Caco-2 (cell line): ENCODE data around the gene DAPK1. TPM values are rescaled to one million over a fixed set of nuclear protein-coding genes. Genes with fewer than 3 reads are reported as not detected.
A peak's percentile ranks its signal among the peaks of the same experiment; 100 is the strongest.

ENCODE experiments used
- BruUV-seq: library from RNA; stranded (reverse); fragments of 400-500 nt; replicated peaks from 2 replicates; lab custom pipeline; 2021; lab: Mats Ljungman, UMichigan
- CTCF ChIA-PET: fragments of 300-600 bp; sonication (Branson Sonifier 250); formaldehyde crosslinking; loops from one replicate; lab custom pipeline; 2022; ENCODE audit warnings: antibody characterized with exemption; lab: Charles Lee
- POLR2A ChIA-PET: fragments of 300-600 bp; sonication (Branson Sonifier 250); formaldehyde crosslinking; loops from one replicate; lab custom pipeline; 2022; ENCODE audit warnings: antibody characterized with exemption; lab: Charles Lee
- DNase-seq, 2 experiments: peaks; one replicate each; pipeline versions ENCODE4 v3.0.0 to v3.0.0-alpha.2; 2020 to 2022
- H3K27me3 ChIP-seq: replicated peaks from 2 replicates; pipeline ENCODE4 v1.6.0; 2011; ENCODE audit warnings: low read length; ENCODE audit not compliant: control insufficient read depth, insufficient read depth
- H3K36me3 ChIP-seq: 2 replicates; pipeline ENCODE4 v1.5.1; 2011; ENCODE audit warnings: low read length; ENCODE audit not compliant: control insufficient read depth, insufficient read depth
- H3K4me1 ChIP-seq: fragments of 250-450 bp; sonication (Bioruptor Pico); 2 replicates; pipeline ENCODE4 v1.5.1; 2020; ENCODE audit warnings: mild to moderate bottlenecking
- H3K4me3 ChIP-seq: 2 replicates; pipeline ENCODE4 v1.5.1; 2011; ENCODE audit warnings: low read depth, mild to moderate bottlenecking, control low read depth, low read length
- H3K9me3 ChIP-seq: fragments of 250-450 bp; sonication (Bioruptor Pico); 2 replicates; pipeline ENCODE4 v1.5.1; 2020; ENCODE audit warnings: mild to moderate bottlenecking, moderate library complexity
- H3K27ac Mint-ChIP-seq: one replicate; pipeline ENCODE4 v1.8.0; 2022; ENCODE audit warnings: mixed read lengths; ENCODE audit not compliant: unreplicated experiment
- H3K27me3 Mint-ChIP-seq: one replicate; pipeline ENCODE4 v1.8.0; 2022; ENCODE audit warnings: mixed read lengths; ENCODE audit not compliant: insufficient read depth, unreplicated experiment
- H3K36me3 Mint-ChIP-seq: one replicate; pipeline ENCODE4 v1.8.0; 2022; ENCODE audit warnings: mild to moderate bottlenecking, mixed read lengths; ENCODE audit not compliant: insufficient read depth, unreplicated experiment
- H3K4me1 Mint-ChIP-seq: one replicate; pipeline ENCODE4 v1.8.0; 2022; ENCODE audit warnings: low read depth, mixed read lengths; ENCODE audit not compliant: unreplicated experiment
- H3K4me3 Mint-ChIP-seq: one replicate; pipeline ENCODE4 v1.8.0; 2022; ENCODE audit warnings: mild to moderate bottlenecking, moderate library complexity, mixed read lengths; ENCODE audit not compliant: unreplicated experiment
- H3K9me3 Mint-ChIP-seq: one replicate; pipeline ENCODE4 v1.8.0; 2022; ENCODE audit warnings: mixed read lengths; ENCODE audit not compliant: unreplicated experiment
- intact Hi-C: fragments of 100-400 bp; cut with micrococcal nuclease; formaldehyde crosslinking; loops from one replicate; pipeline ENCODE4 v1.10.0; 2022; ENCODE audit not compliant: unreplicated experiment
- total RNA-seq: library from RNA; stranded (reverse); gene quantifications from 2 replicates; pipeline ENCODE4 v1.2.3, GENCODE V29; 2022
- TF ChIP-seq, protein P1 (sequence below), 2 experiments: fragments of 200-600 bp in 1 of 2; IDR thresholded peaks; 1 replicate in 1 of 2; 2 replicates in 1 of 2; pipeline versions ENCODE4 v1.5.1 to v1.8.0; 2011 to 2022; ENCODE audit warnings: antibody characterized with exemption in 1 of 2, control low read depth in 1 of 2, inconsistent platforms in 1 of 2, low read depth in 1 of 2, low read length in 1 of 2, mild to moderate bottlenecking in 1 of 2, moderate library complexity in 1 of 2; ENCODE audit not compliant: insufficient read depth in 1 of 2, severe bottlenecking in 1 of 2, unreplicated experiment in 1 of 2

The DAPK1 gene
- total RNA-seq, 1 experiment from 2014 or later = 79.2 TPM

GRCh38 chr9:87713988-87714330 is 216.3 kb downstream of the DAPK1 start:
- no peaks in the 10 kb centered on the region for H3K27me3 Mint-ChIP-seq
- peaks cover 15% of the 10 kb centered on the region for H3K36me3 Mint-ChIP-seq
- H3K4me1 ChIP-seq = no peaks in the 10 kb centered on the region; the same call in 1 of the 2 replicates
- CTCF ChIA-PET = no interaction called here
- no peaks in the 10 kb centered on the region for H3K27me3 ChIP-seq
- no peak overlapping the region for H3K27ac Mint-ChIP-seq
- intact Hi-C loops = no loop called here
- POLR2A ChIA-PET = interaction anchor here (1.4 kb wide), 1 partner anchor 12 kb away, joined by 8 read pairs; the partner anchor contains the start of gene CTSL
- no peak for DNase-seq
- H3K4me3 ChIP-seq = no peak overlapping the region
- no peaks in the 10 kb centered on the region for H3K9me3 ChIP-seq
- BruUV-seq = no TSS peak
- H3K36me3 ChIP-seq = no peaks in the 10 kb centered on the region
- no peak overlapping the region for H3K4me3 Mint-ChIP-seq
- no peaks in the 10 kb centered on the region for H3K9me3 Mint-ChIP-seq
- TF ChIP-seq, protein P1, sequence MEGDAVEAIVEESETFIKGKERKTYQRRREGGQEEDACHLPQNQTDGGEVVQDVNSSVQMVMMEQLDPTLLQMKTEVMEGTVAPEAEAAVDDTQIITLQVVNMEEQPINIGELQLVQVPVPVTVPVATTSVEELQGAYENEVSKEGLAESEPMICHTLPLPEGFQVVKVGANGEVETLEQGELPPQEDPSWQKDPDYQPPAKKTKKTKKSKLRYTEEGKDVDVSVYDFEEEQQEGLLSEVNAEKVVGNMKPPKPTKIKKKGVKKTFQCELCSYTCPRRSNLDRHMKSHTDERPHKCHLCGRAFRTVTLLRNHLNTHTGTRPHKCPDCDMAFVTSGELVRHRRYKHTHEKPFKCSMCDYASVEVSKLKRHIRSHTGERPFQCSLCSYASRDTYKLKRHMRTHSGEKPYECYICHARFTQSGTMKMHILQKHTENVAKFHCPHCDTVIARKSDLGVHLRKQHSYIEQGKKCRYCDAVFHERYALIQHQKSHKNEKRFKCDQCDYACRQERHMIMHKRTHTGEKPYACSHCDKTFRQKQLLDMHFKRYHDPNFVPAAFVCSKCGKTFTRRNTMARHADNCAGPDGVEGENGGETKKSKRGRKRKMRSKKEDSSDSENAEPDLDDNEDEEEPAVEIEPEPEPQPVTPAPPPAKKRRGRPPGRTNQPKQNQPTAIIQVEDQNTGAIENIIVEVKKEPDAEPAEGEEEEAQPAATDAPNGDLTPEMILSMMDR (IDR thresholded peaks at IDR 0.05; ENCODE audit: insufficient read depth in 1 of 2, low read depth in 1 of 2, low read length in 1 of 2, severe bottlenecking in 1 of 2, unreplicated experiment in 1 of 2) = no peak
- H3K4me1 Mint-ChIP-seq = peaks cover 9% of the 10 kb centered on the region

DNA sequence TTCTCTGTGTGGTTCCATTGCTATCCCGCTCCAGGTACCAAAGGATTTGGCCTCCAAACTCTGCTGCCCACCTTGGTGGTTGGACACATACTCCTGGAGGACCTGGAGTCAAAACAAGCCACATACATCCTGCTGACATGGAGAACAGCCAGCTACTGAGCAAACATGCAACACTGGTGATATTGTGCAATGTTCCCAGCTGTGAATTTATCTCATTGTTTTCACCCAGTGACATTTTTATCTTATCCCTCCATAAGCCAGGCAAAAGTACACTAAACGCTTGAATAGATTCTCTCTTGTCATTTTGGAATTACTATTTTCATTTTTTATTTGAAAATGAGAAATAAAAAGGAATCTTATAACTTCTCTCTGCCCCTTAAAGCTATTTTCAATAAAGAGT is 217.2 kb downstream of the DAPK1 start:
- H3K4me1 Mint-ChIP-seq = peaks cover 9% of the 10 kb centered on the region
- POLR2A ChIA-PET = interaction anchor here (1.4 kb wide), 1 partner anchor 11 kb away, joined by 8 read pairs; the partner anchor contains the start of gene CTSL
- intact Hi-C loops = no loop called here
- peaks cover 13% of the 10 kb centered on the region for H3K36me3 Mint-ChIP-seq
- BruUV-seq = no TSS peak
- peak; percentile 14 to 45 for DNase-seq
- no peaks in the 10 kb centered on the region for H3K9me3 ChIP-seq
- no peaks in the 10 kb centered on the region for H3K27me3 ChIP-seq
- no peaks in the 10 kb centered on the region; the same call in 1 of the 2 replicates for H3K4me1 ChIP-seq
- H3K27me3 Mint-ChIP-seq = no peaks in the 10 kb centered on the region
- no peak overlapping the region for H3K27ac Mint-ChIP-seq
- TF ChIP-seq, protein P1 (IDR thresholded peaks at IDR 0.05; ENCODE audit: insufficient read depth in 1 of 2, low read depth in 1 of 2, low read length in 1 of 2, severe bottlenecking in 1 of 2, unreplicated experiment in 1 of 2) = no peak
- H3K4me3 ChIP-seq = no peak overlapping the region
- H3K4me3 Mint-ChIP-seq = no peak overlapping the region
- CTCF ChIA-PET = interaction anchor here (0.6 to 1.0 kb wide), 2 partner anchors 11 to 43 kb away, joined by 3 to 5 read pairs; partner anchors contain the start of gene CTSL
- no peaks in the 10 kb centered on the region for H3K36me3 ChIP-seq
- H3K9me3 Mint-ChIP-seq = no peaks in the 10 kb centered on the region

DNA sequence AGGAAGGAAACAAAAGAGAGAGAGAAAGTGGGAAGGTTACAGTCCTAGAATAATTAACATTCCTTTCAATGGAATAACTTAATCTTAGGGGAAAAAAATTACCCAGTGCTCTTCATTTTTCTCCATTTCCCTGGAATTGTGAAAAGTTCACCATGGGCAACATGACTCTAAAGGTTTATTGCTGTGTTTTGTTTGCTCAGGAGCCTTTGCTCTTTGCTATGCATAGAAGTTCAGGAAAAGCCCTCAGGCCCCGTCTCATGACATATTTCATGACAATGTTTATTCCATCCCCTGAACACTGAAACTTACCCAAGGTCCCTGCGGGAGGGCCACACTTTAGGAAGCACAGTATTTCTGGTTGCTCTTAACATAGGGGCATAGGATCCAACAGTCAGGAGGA is 218.5 kb downstream of the DAPK1 start:
- H3K27me3 ChIP-seq = no peaks in the 10 kb centered on the region
- ChIA-PET POLR2A (no interaction called here), CTCF (no interaction called here)
- H3K4me3 ChIP-seq = no peak overlapping the region
- no peaks in the 10 kb centered on the region for H3K9me3 ChIP-seq
- Mint-ChIP-seq H3K4me3 (no peak overlapping the region), H3K27ac (no peak overlapping the region), H3K36me3 (peaks cover 13% of the 10 kb centered on the region), H3K27me3 (no peaks in the 10 kb centered on the region), H3K9me3 (no peaks in the 10 kb centered on the region), H3K4me1 (peaks cover 9% of the 10 kb centered on the region)
- DNase-seq = peak; percentile 29 to 43
- no TSS peak for BruUV-seq
- no peaks in the 10 kb centered on the region for H3K4me1 ChIP-seq
- TF ChIP-seq, protein P1 (IDR thresholded peaks at IDR 0.05; ENCODE audit: insufficient read depth in 1 of 2, low read depth in 1 of 2, low read length in 1 of 2, severe bottlenecking in 1 of 2, unreplicated experiment in 1 of 2) = no peak
- no peaks in the 10 kb centered on the region for H3K36me3 ChIP-seq
- intact Hi-C loops = no loop called here
